MCF 10A (cell line): Measurements from ENCODE around the gene UVRAG. TPM values are rescaled to one million over a fixed set of nuclear protein-coding genes. Genes with fewer than 3 reads are reported as not detected.

Experiments used
- BruUV-seq: library from RNA; stranded (reverse); fragments of 400-500 nt; replicated peaks from 2 replicates; lab custom pipeline; 2021; lab: Mats Ljungman, UMichigan
- CTCF ChIA-PET: fragments of 300-600 bp; sonication (Branson Sonifier 250); formaldehyde crosslinking; extraction: SDS; loops from one replicate; lab custom pipeline; 2021; ENCODE audit warnings: antibody characterized with exemption, inconsistent platforms; lab: Yijun Ruan, JAX
- POLR2A ChIA-PET: fragments of 300-600, 350-650 bp; sonication (Branson Sonifier 250); formaldehyde crosslinking; extraction: SDS; loops from one replicate; lab custom pipeline; 2020; ENCODE audit warnings: antibody characterized with exemption, inconsistent platforms; lab: Yijun Ruan, JAX
- DNase-seq: peaks from one replicate; pipeline ENCODE4 v3.0.0-alpha.2; 2018; ENCODE audit not compliant: unreplicated experiment
- H3K27ac Mint-ChIP-seq: one replicate; pipeline ENCODE4 v1.8.0; 2022; ENCODE audit warnings: mild to moderate bottlenecking, low read depth, mixed read lengths; ENCODE audit not compliant: unreplicated experiment
- H3K27me3 Mint-ChIP-seq: one replicate; pipeline ENCODE4 v1.8.0; 2022; ENCODE audit warnings: mixed read lengths; ENCODE audit not compliant: insufficient read depth, unreplicated experiment
- H3K36me3 Mint-ChIP-seq: one replicate; pipeline ENCODE4 v1.8.0; 2022; ENCODE audit warnings: mild to moderate bottlenecking, moderate library complexity, mixed read lengths; ENCODE audit not compliant: insufficient read depth, unreplicated experiment
- H3K4me1 Mint-ChIP-seq: one replicate; pipeline ENCODE4 v1.8.0; 2022; ENCODE audit warnings: mixed read lengths; ENCODE audit not compliant: insufficient read depth, unreplicated experiment
- H3K4me3 Mint-ChIP-seq: one replicate; pipeline ENCODE4 v1.8.0; 2022; ENCODE audit warnings: mild to moderate bottlenecking, moderate library complexity, mixed read lengths; ENCODE audit not compliant: unreplicated experiment
- H3K9me3 Mint-ChIP-seq: one replicate; pipeline ENCODE4 v1.8.0; 2022; ENCODE audit warnings: mixed read lengths; ENCODE audit not compliant: unreplicated experiment
- intact Hi-C: fragments of 100-400 bp; cut with micrococcal nuclease; formaldehyde crosslinking; loops from 2 replicates; pipeline ENCODE4 v1.14.1; 2022
- total RNA-seq: library from RNA; stranded (reverse); gene quantifications from 2 replicates; pipeline ENCODE4 v1.2.3, GENCODE V29; 2022
- TF ChIP-seq, protein P1 (sequence below): fragments of 200-600 bp; IDR thresholded peaks from one replicate; pipeline ENCODE4 v1.8.0; 2022; ENCODE audit warnings: antibody characterized with exemption, mild to moderate bottlenecking; ENCODE audit not compliant: unreplicated experiment

Gene UVRAG
- total RNA-seq, 1 experiment from 2014 or later: 12.4 TPM

DNA sequence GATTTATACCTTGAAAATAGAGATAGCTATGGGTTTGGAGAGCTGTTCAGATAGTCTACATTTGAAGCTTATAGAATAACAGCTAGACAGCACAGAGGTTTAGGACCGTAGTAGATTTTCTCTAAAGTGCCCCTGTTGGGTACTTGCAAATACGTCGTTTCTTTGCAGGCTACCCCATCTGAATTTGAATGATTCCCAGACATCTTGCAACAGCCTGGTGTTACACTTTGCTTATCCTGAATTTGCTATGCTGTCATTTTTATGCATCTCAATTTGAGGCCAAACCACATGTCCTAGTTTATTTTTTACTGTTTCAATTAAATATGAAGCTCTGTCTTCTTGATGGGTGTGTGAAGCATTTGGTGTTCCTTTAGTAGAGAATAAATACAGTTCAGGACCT lies 249.2 kb downstream of the UVRAG start:
- no peak overlapping the region for H3K4me3 Mint-ChIP-seq
- no peak overlapping the region for H3K27ac Mint-ChIP-seq
- no peaks in the 10 kb centered on the region for H3K4me1 Mint-ChIP-seq
- intact Hi-C loops: no loop called here
- no TSS peak for BruUV-seq
- DNase-seq: no peak
- H3K36me3 Mint-ChIP-seq: peaks cover 5% of the 10 kb centered on the region
- POLR2A ChIA-PET: interaction anchor here (0.9 kb wide), 1 partner anchor 16 kb away, joined by 3 read pairs; no protein-coding TSS in a partner anchor
- TF ChIP-seq, protein P1, sequence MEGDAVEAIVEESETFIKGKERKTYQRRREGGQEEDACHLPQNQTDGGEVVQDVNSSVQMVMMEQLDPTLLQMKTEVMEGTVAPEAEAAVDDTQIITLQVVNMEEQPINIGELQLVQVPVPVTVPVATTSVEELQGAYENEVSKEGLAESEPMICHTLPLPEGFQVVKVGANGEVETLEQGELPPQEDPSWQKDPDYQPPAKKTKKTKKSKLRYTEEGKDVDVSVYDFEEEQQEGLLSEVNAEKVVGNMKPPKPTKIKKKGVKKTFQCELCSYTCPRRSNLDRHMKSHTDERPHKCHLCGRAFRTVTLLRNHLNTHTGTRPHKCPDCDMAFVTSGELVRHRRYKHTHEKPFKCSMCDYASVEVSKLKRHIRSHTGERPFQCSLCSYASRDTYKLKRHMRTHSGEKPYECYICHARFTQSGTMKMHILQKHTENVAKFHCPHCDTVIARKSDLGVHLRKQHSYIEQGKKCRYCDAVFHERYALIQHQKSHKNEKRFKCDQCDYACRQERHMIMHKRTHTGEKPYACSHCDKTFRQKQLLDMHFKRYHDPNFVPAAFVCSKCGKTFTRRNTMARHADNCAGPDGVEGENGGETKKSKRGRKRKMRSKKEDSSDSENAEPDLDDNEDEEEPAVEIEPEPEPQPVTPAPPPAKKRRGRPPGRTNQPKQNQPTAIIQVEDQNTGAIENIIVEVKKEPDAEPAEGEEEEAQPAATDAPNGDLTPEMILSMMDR: no peak
- H3K9me3 Mint-ChIP-seq: no peaks in the 10 kb centered on the region
- no peaks in the 10 kb centered on the region for H3K27me3 Mint-ChIP-seq
- CTCF ChIA-PET: no interaction called here

DNA sequence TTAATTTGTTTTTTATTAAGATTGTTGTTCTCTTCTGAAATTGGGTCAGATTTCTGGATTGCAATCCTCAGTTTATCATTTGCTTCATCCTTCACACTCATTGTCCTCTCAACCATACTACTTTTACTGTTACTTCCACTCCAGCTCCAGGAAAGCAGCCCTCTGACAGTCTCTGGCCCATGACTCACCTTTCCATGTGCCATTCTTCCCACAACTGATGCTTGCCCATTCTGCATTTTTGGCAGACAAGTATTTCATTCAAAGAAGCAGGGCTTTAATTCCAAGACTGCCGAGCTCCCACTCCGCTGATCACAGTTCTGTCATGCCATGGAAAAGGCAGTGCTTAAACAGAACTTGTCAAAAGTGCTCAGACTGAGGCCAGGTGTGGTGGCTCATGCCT lies 252.1 kb downstream of the UVRAG start:
- no peak overlapping the region for H3K4me3 Mint-ChIP-seq
- H3K27me3 Mint-ChIP-seq: no peaks in the 10 kb centered on the region
- H3K27ac Mint-ChIP-seq: no peak overlapping the region
- intact Hi-C loops: no loop called here
- H3K36me3 Mint-ChIP-seq: peaks cover 14% of the 10 kb centered on the region
- POLR2A ChIA-PET: interaction anchor here (1.1 kb wide), 1 partner anchor 11 kb away, joined by 3 read pairs; no protein-coding TSS in a partner anchor
- TF ChIP-seq, protein P1: no peak
- no peak for DNase-seq
- no peaks in the 10 kb centered on the region for H3K9me3 Mint-ChIP-seq
- CTCF ChIA-PET: no interaction called here
- no peaks in the 10 kb centered on the region for H3K4me1 Mint-ChIP-seq
- BruUV-seq: no TSS peak

DNA sequence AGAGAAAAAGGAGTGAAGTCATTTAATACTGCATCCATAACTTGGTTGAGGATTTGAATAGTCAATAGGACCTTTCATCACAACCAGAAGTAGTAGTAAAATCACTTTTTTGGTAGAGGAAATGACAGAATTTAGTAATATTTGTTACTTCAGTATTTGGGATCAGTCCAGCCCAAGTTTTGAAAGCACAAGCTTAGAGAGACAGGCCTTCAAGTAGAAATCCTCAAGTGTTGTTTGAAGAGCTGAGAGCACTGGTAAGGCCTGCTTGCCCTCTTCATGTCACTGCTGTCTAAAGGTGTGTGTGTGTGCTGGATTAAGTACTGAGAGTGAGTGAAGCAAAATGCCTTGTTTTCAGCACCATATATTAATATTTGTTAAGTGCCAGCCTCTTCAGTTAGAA lies 254.0 kb downstream of the UVRAG start:
- no peaks in the 10 kb centered on the region for H3K4me1 Mint-ChIP-seq
- intact Hi-C loops: no loop called here
- H3K36me3 Mint-ChIP-seq: peaks cover 14% of the 10 kb centered on the region
- ChIA-PET POLR2A (interaction anchor here (0.8 kb wide), 1 partner anchor 1322 kb away, joined by 4 read pairs; no protein-coding TSS in a partner anchor), CTCF (no interaction called here)
- no peaks in the 10 kb centered on the region for H3K9me3 Mint-ChIP-seq
- H3K27me3 Mint-ChIP-seq: no peaks in the 10 kb centered on the region
- TF ChIP-seq, protein P1: no peak
- H3K4me3 Mint-ChIP-seq: no peak overlapping the region
- H3K27ac Mint-ChIP-seq: no peak overlapping the region
- no peak for DNase-seq
- BruUV-seq: no TSS peak

DNA sequence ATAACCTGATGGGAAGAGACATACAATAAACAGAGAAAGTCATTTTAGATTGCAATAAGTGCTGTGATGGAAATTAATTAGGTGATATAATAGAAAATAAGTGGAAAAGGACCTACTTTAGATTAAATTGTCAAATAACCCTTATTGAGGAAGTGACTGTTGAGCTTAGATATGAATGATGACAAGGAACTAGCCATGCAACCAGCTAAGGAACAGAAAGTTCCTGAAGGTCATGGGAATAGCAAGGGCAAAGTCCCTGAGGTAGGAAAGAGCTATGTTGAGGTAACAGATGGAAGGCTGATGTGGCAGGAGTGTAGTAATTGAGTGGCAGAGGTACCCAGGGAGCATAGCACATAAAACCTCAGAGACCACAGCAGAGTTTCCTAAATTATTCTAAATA lies 256.1 kb downstream of the UVRAG start:
- Mint-ChIP-seq H3K9me3 (no peaks in the 10 kb centered on the region), H3K36me3 (peaks cover 12% of the 10 kb centered on the region), H3K4me1 (no peaks in the 10 kb centered on the region), H3K27ac (no peak overlapping the region), H3K4me3 (no peak overlapping the region), H3K27me3 (no peaks in the 10 kb centered on the region)
- CTCF ChIA-PET: interaction anchor here (0.7 to 1.4 kb wide), 2 partner anchors 12 to 175 kb away, joined by 3 read pairs; no protein-coding TSS in a partner anchor
- TF ChIP-seq, protein P1: no peak
- POLR2A ChIA-PET: no interaction called here
- no TSS peak for BruUV-seq
- intact Hi-C loops: no loop called here
- no peak for DNase-seq
